CD4-positive, alpha-beta T cell (primary cell): ENCODE results near the gene INPPL1. TPM values are rescaled to one million over a fixed set of nuclear protein-coding genes. Genes with fewer than 3 reads are reported as not detected.
"Not testable (repeated sequence)": the region's sequence is repeated elsewhere in the genome, so short reads cannot be mapped to it uniquely, and the experiment has no call there.

Experiments
- ATAC-seq: fragments of 200-7000 bp; cut with Tn5 transposase; one replicate; pipeline ENCODE4 v1.10.0; 2022; ENCODE audit warnings: mild to moderate bottlenecking; ENCODE audit not compliant: poor library complexity
- CTCF ChIA-PET: fragments of 350-600 bp; sonication (Branson Sonifier 250); formaldehyde crosslinking; loops from one replicate; lab custom pipeline; 2021; ENCODE audit warnings: antibody characterized with exemption, inconsistent platforms; lab: Charles Lee
- POLR2A ChIA-PET: fragments of 350-600 bp; sonication (Branson Sonifier 250); formaldehyde crosslinking; loops from one replicate; lab custom pipeline; 2021; ENCODE audit warnings: antibody characterized with exemption, inconsistent platforms; lab: Charles Lee
- DNase-seq, 14 experiments: peaks; one replicate each; pipeline ENCODE4 v3.0.0-alpha.2; 2013 to 2020; ENCODE audit warnings: mixed read lengths in 2 of 14
- H3K27ac ChIP-seq, 2 donors: one replicate each; pipeline versions ENCODE4 v1.5.1 to v1.7.0; 2013; ENCODE audit warnings: low read length in 2 of 2, low read depth in 1 of 2, mild to moderate bottlenecking in 1 of 2
- H3K27me3 ChIP-seq, 2 experiments: 1 replicate in 1 of 2; 2 replicates in 1 of 2; pipeline versions ENCODE4 v1.6.1 to v1.7.0; 2013; ENCODE audit warnings: low read length in 2 of 2, control low read depth in 1 of 2, mild to moderate bottlenecking in 1 of 2, moderate library complexity in 1 of 2; ENCODE audit not compliant: insufficient read depth in 2 of 2, control insufficient read depth in 1 of 2
- H3K36me3 ChIP-seq: one replicate; pipeline ENCODE4 v1.6.1; 2013; ENCODE audit warnings: low read length, control low read depth; ENCODE audit not compliant: insufficient read depth
- H3K4me1 ChIP-seq: one replicate; pipeline ENCODE4 v1.6.1; 2013; ENCODE audit warnings: low read length, control low read depth; ENCODE audit not compliant: insufficient read depth
- H3K4me3 ChIP-seq: one replicate; pipeline ENCODE4 v1.5.1; 2013; ENCODE audit warnings: mild to moderate bottlenecking, low read length, moderate library complexity
- H3K9me3 ChIP-seq, 2 experiments: 1 replicate in 1 of 2; 2 replicates in 1 of 2; pipeline versions ENCODE4 v1.6.1 to v1.7.0; 2013; ENCODE audit warnings: low read length in 2 of 2, mild to moderate bottlenecking in 2 of 2, control low read depth in 1 of 2, moderate library complexity in 1 of 2; ENCODE audit not compliant: control insufficient read depth in 1 of 2, insufficient read depth in 1 of 2
- H3K27ac Mint-ChIP-seq: one replicate; pipeline ENCODE4 v1.8.0; 2020; ENCODE audit warnings: mixed read lengths
- H3K27me3 Mint-ChIP-seq: one replicate; pipeline ENCODE4 v1.8.0; 2021; ENCODE audit warnings: mixed read lengths
- H3K36me3 Mint-ChIP-seq: one replicate; pipeline ENCODE4 v1.8.0; 2021; ENCODE audit warnings: low read depth, mixed read lengths
- H3K4me1 Mint-ChIP-seq: one replicate; pipeline ENCODE4 v1.8.0; 2021; ENCODE audit warnings: low read depth, mixed read lengths
- H3K4me3 Mint-ChIP-seq: one replicate; pipeline ENCODE4 v1.8.0; 2020; ENCODE audit warnings: mild to moderate bottlenecking, mixed read lengths
- H3K9me3 Mint-ChIP-seq: one replicate; pipeline ENCODE4 v1.8.0; 2020; ENCODE audit warnings: mixed read lengths
- CTCF ChIP-seq: fragments of 200-600 bp; IDR thresholded peaks from one replicate; pipeline ENCODE4 v1.8.0; 2022; ENCODE audit warnings: antibody characterized with exemption, mild to moderate bottlenecking
- intact Hi-C, 2 experiments: fragments of 100-400 bp; cut with DNase I in 1 of 2; cut with micrococcal nuclease in 1 of 2; formaldehyde crosslinking; loops; one replicate each; pipeline versions ENCODE4 v1.15.1 to v1.9.0; 2023 to 2025; cut with DNase I, micrococcal nuclease
- total RNA-seq, 174 experiments: library from RNA in 2 of 174; stranded (reverse) in 2 of 174; gene quantifications; one replicate each; pipeline ENCODE4 v1.2.3 and lab custom pipeline; 2021 to 2026

Gene INPPL1
- total RNA-seq, 2 experiments from 2014 or later: 124 to 128 TPM

- no peak for ATAC-seq
- ChIA-PET POLR2A (no interaction called here), CTCF (no interaction called here)
- H3K27me3 Mint-ChIP-seq: peaks cover 53% of the 10 kb centered on the region
- Histone ChIP-seq H3K36me3 (no peaks in the 10 kb centered on the region), H3K27me3 (peaks cover 2 to 12% of the 10 kb centered on the region in 2 experiments), H3K4me1 (peaks cover 3% of the 10 kb centered on the region), H3K4me3 (no peak overlapping the region), H3K9me3 (no peaks in the 10 kb centered on the region), H3K27ac (no peak overlapping the region)
- H3K4me3 Mint-ChIP-seq: no peak overlapping the region
- H3K4me1 Mint-ChIP-seq: no peaks in the 10 kb centered on the region
- no peaks in the 10 kb centered on the region for H3K9me3 Mint-ChIP-seq
- DNase-seq: no peak
- H3K27ac Mint-ChIP-seq: no peak overlapping the region
- TF ChIP-seq CTCF: no peak
- no peaks in the 10 kb centered on the region for H3K36me3 Mint-ChIP-seq
- intact Hi-C loops: no loop called here
These were observed 41.4 kb downstream of the INPPL1 start for GRCh38 chr11:72265951-72266350.

- CTCF ChIA-PET, H3K27ac Mint-ChIP-seq, DNase-seq, ATAC-seq, H3K4me3 ChIP-seq, H3K27ac ChIP-seq, H3K4me1 Mint-ChIP-seq, H3K9me3 Mint-ChIP-seq, H3K36me3 Mint-ChIP-seq, H3K36me3 ChIP-seq, intact Hi-C loops, H3K9me3 ChIP-seq, H3K4me1 ChIP-seq, H3K4me3 Mint-ChIP-seq, POLR2A ChIA-PET: not testable (repeated sequence)
- H3K27me3 ChIP-seq: peaks cover 0 to 12% of the 10 kb centered on the region in 2 experiments
- peaks cover 60% of the 10 kb centered on the region for H3K27me3 Mint-ChIP-seq
These were observed 42.4 kb downstream of the INPPL1 start for GRCh38 chr11:72266960-72267359.

DNA sequence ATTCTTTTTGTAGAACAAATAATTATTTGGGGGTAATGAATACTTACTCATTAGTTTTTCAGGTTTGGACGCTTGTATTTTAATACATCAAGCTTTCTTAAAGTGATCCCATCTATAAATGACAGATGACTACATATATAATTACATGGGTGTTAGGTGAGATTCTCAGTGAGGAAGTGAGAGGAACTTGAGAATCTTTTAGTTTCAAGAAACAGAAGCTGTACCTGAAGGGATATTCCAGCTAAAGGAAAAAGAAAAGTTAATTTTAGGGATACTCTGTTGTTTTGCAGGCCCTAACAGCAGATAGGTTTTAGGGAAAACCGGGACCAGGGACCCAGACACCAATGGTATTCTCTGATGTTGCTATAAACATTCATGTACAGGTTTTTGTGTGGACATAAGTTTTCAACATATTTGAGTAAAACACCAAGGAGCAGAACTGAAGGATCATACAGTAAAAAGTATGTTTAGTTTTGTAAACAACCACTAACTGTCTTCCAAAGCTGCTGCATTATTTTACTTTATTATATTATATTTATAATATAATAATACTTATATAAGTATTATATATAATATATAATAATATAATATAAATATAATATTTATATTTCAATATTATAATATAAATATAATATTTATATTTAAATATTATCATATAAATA, 43.5 kb downstream of the INPPL1 start:
- ChIA-PET CTCF (interaction anchor here (0.6 kb wide), 1 partner anchor 63 kb away, joined by 3 read pairs; no protein-coding TSS in a partner anchor), POLR2A (no interaction called here)
- Histone ChIP-seq H3K4me1 (peaks cover 3% of the 10 kb centered on the region), H3K27ac (no peak overlapping the region), H3K9me3 (no peaks in the 10 kb centered on the region), H3K4me3 (no peak overlapping the region), H3K27me3 (peaks cover 0 to 12% of the 10 kb centered on the region in 2 experiments), H3K36me3 (no peaks in the 10 kb centered on the region)
- H3K9me3 Mint-ChIP-seq: no peaks in the 10 kb centered on the region
- no peaks in the 10 kb centered on the region for H3K4me1 Mint-ChIP-seq
- intact Hi-C loops: no loop called here
- H3K27ac Mint-ChIP-seq: no peak overlapping the region
- peaks cover 53% of the 10 kb centered on the region for H3K27me3 Mint-ChIP-seq
- ATAC-seq: no peak
- no peak for TF ChIP-seq CTCF
- no peaks in the 10 kb centered on the region for H3K36me3 Mint-ChIP-seq
- no peak overlapping the region for H3K4me3 Mint-ChIP-seq
- no peak for DNase-seq

DNA sequence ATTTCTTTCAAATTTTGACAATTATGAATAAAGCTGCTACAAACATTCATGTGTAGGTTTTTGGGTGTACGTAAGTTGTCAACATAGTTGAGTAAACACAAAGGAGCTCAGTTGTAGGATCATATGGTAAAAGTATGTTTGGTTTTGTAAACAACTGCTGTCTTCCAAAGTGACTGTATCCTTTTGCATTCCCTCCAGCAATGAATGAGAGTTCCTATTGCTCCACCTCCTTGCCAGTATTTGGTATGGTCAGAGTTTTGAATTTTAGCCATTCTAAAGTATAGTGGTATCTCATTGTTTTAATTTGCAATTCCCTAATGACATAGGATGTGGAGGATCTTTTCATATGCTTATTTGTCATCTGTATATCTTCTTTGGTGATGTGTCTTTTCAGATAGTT, 47.4 kb downstream of the INPPL1 start:
- Histone ChIP-seq H3K4me3 (no peak overlapping the region), H3K9me3 (no peaks in the 10 kb centered on the region), H3K36me3 (no peaks in the 10 kb centered on the region), H3K4me1 (peaks cover 3% of the 10 kb centered on the region), H3K27ac (no peak overlapping the region), H3K27me3 (peaks cover 0 to 2% of the 10 kb centered on the region in 2 experiments)
- Mint-ChIP-seq H3K36me3 (no peaks in the 10 kb centered on the region), H3K27me3 (peaks cover 50% of the 10 kb centered on the region), H3K27ac (no peak overlapping the region), H3K4me1 (no peaks in the 10 kb centered on the region), H3K4me3 (no peak overlapping the region), H3K9me3 (no peaks in the 10 kb centered on the region)
- intact Hi-C loops: no loop called here
- no peak for TF ChIP-seq CTCF
- DNase-seq (no peak), ATAC-seq (no peak)
- ChIA-PET POLR2A (no interaction called here), CTCF (no interaction called here)
